ENCODE data around the gene B3GNT2.

B3GNT2 gene

GRCh38 chr2:62206024-62206423 lies 10.1 kb downstream of the B3GNT2 start:
- DNase-seq: no peak

DNA sequence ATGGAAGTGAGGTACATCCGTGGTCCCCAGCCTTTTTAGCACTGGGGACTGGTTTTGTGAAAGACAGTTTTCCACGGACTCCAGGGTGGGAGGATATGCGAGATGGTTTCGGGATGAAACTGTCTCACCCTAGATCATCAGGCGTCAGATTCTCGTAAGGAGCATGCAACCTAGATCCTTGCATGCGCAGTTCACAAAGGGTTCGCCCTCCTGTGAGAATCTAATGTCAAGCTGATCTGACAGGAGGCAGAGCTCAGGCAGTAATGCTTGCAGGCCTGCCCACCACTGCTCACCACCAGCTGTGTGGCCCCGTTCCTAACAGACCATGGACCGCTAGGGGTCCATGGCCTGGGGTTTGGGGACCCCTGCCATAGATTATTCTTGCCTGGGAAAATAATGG lies 11.6 kb downstream of the B3GNT2 start:
- no peak for DNase-seq

DNA sequence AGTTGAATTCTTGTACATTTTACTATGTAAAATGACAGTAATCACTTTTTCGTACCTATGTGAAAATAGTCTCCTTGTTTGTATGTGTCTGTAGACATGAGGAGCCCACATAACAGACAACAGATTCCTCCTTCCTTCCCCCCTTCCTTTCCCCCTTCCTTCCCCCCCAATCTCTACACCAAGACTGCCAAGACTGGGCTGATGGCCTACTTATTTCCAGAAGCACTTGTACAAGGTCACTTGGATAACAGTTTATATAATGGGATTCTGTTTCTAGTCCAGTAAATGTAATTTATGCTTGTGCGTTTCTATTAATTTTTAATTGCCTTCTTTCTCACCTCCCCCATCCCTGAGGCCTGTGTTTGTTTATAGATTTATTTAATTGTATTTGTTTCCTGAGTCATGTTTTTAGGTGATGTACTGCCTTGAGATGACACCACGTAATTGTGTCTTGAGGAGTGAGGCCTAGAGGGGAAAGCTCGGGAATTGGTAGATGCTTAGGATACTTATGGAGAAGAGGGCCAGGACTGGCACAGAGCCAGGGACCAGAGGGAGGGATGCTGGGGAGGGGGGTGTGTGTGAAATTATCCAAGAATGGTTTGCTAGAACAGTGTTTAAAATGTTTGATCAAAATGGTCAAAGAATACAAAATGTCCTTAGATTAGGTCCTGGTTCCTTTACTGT lies 12.3 kb downstream of the B3GNT2 start:
- no peak for DNase-seq

- DNase-seq: no peak
Observed at GRCh38 chr2:62208758-62209114, 12.8 kb downstream of the B3GNT2 start.

DNA sequence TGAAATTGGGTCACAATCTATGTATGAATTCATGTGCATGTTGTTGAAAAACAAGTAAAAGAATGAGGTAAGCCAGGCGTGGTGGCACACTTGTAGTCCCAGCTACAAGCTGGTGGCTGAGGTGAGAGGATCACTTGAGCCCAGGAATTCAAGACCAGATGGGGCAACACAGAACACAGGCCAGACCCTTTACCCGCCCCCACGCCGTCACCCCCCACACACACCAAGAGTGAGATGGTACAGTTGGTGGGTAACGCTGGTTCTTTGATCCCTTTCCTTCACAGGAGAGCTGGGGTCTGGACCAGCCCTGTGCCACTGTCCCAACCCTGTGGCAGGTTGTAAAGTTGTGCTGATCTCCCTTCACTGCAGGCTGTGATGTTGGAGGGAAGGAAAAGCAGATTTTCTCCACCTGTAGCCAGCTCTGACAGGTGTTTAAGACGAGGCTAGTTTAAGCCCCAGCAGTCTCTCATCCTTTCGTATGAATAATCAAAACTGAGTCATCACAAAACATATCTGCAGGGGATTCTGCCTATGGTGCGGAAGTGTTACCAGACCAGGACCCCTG lies 13.6 kb downstream of the B3GNT2 start:
- DNase-seq: no peak

DNA sequence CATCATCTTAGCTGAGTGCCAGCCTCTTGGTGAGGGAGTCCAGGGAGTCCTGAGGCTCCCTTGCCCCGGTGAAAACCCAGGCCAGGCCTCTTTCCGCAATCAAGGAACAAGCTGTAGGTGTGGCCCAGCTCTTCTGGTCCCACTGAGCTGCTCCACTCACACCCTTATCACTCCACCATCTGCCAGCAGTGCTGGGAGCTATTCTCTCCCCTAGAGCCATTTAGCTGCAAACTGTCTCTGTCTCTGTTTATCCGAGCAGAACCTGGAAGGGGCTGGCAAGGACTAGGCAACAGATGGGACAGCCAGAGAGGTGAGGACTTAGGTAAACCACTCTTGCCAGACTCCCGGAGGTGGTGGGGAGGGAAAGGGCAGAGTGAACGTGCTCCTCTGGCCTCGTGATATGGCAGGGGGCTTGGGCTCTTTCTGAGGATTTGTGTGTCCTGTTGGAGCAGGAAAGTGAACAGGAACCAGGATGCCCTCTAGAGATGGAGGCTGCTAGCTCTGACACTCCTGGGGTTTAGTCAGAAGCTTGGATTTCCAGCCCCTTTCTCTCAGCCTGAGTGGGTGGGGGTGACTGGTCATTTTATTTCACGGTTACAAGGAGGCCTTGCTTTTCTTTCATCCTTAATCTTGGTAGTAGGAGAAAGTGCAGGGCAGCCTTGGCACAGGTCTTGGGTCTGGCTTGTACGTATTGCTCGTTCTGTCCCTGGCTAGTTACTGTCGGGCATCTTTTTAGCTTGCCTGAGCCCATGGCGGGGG lies 19.6 kb downstream of the B3GNT2 start:
- DNase-seq: no peak

GRCh38 chr2:62216113-62216512 lies 20.2 kb downstream of the B3GNT2 start:
- DNase-seq: no peak

DNA sequence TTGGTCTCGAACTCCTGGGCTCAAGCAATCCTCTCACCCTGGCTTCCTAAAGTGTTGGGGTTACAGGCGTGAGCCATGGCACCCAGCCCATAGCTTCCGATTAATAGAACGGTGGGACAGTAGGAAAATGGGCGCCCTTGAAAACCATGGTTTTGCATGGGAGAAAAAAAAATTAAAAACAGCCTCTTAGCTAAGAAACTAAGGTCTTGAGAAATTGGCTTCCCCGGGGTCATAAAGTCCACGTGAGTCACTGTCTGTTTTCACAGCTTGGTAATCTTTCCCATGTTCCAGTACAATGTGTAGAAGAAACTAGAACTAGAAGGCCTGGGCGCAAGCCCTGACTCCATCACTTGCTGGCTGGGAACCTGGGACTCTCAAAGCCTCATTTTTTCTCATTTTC lies 20.7 kb downstream of the B3GNT2 start:
- DNase-seq: no peak

- DNase-seq: no peak
Observed at GRCh38 chr2:62217421-62217820, 21.5 kb downstream of the B3GNT2 start.

DNA sequence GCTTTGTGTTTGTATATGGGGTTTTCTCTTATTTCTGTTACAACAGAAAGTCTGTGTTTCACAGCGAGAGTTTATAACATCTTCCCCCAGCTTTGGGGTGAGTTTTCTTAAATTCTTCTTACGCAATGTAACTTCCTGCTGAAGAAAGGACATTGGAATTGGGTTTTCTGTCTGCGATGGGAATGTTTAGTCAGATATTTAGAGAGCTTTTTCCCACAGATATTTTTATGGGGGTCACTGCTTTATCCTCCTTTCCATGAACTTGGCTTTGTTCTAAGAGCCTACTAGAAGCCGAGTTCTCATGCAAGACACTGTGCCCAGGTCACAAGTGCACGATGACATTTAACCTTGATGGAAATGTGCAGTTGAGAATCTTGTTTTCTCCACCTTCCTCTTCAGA lies 22.1 kb downstream of the B3GNT2 start:
- no peak for DNase-seq

DNA sequence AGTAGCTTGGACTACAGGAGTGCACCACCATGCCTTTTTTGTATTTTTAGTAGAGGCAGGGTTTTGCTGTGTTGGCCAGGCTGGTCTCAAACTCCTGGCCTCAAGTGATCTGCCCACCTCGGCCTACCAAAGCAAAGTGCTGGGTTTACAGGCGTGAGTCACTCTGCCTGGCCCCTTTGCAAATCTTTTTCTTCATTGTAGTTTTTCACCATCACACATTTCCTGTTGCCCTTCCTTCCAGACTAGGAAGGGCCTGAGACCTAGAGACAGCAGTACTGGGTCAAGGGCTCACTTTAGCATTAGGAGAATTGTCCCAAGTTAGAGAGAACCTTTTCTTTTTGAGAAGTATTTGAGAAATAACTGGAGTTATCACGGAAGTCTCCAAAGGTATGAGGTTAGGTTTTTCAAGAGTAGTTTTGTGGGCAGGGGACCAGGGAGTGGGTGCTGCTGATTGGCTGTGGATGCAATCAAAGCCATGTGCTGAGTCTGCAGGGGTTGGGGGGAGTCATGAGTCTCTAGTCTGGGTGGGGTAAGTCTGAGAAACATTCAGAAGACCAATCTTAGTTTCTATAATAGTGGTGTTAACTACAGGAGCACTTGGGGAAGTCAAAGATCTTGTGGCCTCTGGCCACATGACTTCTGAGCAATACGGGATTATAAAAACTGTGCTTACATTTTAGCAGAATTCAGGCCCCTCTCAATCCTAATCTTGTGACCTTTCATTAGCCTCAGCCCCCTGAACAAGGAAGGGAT lies 23.7 kb downstream of the B3GNT2 start:
- DNase-seq: no peak

DNA sequence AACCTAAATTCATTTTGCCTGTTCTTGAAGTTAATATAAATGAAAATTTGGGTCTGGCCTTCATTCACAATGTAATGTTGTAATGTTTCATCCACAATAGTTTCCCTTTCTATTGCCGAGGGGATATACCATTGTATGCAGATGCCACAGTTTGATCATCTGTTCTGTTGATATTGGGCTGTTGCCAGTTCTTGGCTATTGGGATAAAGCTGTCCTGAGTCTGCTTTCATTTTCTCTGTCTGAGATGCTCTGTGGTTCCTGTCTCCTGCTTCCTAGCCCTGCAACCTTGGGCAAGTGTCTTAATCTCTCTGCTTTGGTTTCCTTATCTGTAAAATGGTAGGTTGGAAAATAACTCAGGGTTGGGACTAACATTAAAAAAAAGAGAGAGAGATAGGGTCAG lies 25.2 kb downstream of the B3GNT2 start:
- no peak for DNase-seq

DNA sequence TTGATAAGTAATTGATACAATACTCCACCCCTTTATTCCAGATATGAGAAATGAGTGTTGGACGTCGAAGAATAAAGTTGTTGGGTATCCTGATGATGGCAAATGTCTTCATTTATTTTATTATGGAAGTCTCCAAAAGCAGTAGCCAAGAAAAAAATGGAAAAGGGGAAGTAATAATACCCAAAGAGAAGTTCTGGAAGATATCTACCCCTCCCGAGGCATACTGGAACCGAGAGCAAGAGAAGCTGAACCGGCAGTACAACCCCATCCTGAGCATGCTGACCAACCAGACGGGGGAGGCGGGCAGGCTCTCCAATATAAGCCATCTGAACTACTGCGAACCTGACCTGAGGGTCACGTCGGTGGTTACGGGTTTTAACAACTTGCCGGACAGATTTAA lies 26.3 kb downstream of the B3GNT2 start:
- DNase-seq: no peak

DNA sequence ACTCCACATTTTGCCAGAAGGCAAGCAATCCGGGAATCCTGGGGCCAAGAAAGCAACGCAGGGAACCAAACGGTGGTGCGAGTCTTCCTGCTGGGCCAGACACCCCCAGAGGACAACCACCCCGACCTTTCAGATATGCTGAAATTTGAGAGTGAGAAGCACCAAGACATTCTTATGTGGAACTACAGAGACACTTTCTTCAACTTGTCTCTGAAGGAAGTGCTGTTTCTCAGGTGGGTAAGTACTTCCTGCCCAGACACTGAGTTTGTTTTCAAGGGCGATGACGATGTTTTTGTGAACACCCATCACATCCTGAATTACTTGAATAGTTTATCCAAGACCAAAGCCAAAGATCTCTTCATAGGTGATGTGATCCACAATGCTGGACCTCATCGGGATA lies 26.8 kb downstream of the B3GNT2 start:
- no peak for DNase-seq

DNA sequence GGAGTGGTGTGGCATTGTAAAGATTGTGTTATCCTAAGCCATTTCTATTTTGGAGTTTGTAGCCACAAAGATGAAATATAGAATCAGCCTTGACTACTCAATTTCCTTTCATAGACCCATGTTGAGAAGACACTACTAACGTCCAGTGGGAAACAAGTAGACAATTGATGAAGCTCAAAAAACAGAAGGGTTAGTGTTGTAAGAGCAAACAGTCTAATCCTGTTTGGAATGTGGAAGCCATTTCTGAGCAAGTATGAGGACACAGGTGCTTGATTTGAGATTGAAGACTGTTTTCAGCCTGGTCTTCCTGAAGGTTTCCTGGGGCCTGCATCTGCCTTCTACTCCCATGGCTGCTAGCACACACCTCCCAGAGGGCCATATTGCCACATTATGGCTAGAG lies 29.1 kb downstream of the B3GNT2 start:
- no peak for DNase-seq

- no peak for DNase-seq
Observed at GRCh38 chr2:62227386-62228075, 31.6 kb downstream of the B3GNT2 start.

DNA sequence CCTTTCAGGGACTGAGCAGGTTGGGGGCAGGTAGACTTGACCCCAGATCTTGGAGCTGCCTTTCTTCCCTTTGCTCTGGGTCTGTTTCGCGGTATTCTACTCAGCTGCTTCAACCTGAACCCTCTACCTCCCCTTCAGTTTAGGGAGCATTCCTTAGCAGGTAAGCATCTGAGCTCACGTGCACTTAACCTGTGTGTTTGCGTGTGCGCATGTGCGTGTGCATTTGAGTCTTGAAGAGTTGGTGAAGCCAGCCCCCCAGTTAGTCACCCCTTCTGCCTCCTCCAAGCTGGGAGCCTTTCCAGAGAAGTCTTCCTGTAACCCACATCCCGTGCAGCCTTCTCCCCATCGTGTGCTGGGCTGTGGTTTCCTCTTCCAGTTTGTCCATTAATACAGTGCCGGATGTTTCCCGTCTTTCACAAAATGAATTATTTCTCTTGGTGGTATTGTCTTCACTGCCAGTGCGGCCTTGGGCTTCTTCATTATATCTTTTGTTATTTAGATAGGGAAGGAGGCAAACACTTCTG lies 33.2 kb downstream of the B3GNT2 start:
- DNase-seq: no peak

DNA sequence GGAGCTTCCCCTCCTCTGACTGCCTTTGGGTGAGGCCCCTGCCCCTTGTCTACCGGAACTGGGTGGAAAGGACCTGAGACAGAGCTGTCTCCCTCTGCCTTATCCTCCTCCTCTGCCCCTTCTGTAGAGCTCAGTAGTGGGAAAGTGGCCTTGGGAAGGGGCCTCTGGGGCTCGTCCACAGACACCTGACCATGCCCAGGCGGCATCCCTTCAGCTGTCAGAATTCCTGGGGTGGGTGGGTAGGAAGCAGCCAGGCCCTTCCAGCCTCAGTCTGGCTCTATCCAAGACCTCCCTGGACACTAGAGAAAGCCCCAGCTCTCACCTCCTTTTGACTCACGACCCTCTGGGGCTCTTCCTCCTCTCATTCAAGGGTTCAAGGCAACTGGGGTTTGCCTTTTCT lies 35.6 kb downstream of the B3GNT2 start:
- no peak for DNase-seq

DNA sequence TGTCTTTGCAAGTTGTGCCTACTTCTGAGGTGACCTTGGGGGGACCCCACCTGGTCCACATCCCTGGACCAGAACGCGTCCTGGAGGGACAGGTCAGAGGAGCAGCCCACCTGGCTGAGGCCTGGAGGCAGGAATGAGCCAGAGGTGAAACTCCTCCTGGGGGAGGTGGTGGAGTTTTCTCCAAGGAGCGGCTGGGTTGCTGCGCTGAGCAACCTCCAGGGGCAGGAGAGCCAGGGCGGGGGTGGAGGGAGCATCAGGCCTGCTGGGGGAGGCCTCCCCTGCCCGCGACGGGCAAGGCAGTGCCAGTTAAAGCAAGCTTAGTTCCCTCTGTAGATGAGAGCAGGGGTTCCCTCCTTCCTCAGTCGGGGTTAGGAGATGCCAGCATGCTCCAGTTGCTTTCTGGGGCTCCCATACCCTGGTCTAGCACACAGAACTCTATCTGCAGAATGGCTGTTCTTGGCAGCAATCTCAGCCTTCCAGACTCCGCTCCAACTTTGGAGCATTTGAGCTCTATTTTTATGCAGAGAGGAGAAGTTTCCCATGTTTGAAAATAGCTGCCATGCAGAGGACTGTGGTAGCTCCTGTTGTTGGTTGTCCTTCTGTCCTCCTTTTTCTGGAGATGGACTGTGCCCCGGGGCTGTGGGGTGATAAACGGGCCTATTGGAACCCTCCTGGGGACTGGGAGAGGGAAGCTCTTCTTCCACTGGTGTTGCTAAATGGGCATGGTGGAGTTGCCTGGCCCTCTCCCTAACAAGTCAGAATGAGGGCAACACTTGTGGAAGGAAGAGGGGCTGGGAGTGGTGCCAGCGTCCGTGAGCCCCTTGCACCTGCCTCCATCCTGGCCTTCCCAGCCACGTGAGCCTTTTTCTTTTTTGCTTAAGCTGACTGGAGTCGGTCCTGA lies 39.1 kb downstream of the B3GNT2 start:
- DNase-seq: no peak

GRCh38 chr2:62236499-62236898 lies 40.6 kb downstream of the B3GNT2 start:
- no peak for DNase-seq

DNA sequence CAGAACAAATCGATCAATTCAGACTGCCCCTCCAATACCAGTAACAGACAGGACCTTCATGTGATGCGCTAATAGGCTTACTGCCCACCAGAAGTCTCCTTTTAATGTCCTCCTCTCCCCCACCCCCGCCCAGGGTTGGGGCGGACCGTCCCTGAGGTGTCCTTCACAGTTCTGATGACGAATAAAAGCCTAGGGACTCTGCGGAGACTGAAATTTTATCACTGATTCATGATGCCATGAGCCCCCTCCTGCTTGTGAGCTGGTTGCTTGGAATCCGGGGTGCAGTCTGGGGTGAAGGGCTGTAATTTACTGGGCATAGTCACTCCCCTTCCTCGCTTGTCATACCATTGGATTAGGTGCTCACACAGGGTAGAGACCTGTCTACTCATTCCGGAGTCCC lies 42.3 kb downstream of the B3GNT2 start:
- DNase-seq: no peak

GRCh38 chr2:62240546-62240945 lies 44.6 kb downstream of the B3GNT2 start:
- DNase-seq: no peak

All from stimulated activated CD4-positive, alpha-beta T cell treated with anti-CD3 and anti-CD28 coated beads, Interleukin-12 subunit alpha, Interleukin-12 subunit beta, amount 100 ng/mL, for 4 hours (primary cell).